Activated CD8-positive, alpha-beta memory T cell treated with anti-CD3 and anti-CD28 coated beads, Interleukin-2, amount 50 U/mL, for 24 hours (primary cell): ENCODE results near the gene ANKRD34C.
"Not testable (repeated sequence)": the region's sequence is repeated elsewhere in the genome, so short reads cannot be mapped to it uniquely, and the experiment has no call there.

Experiments used
- DNase-seq: peaks from one replicate; pipeline ENCODE4 v3.0.0-alpha.2; 2020; ENCODE audit errors: extremely low read depth

ANKRD34C gene

GRCh38 chr15:79310985-79311900 lies 28.7 kb downstream of the ANKRD34C start, which contains the start of gene TMED3:
Gene TMED3, plus strand, starts transcription at chr15:79311112. Its CDS starts 138 bp downstream, at chr15:79311250.
- peak; percentile 38 for DNase-seq

GRCh38 chr15:79311901-79312553 lies 29.5 kb downstream of the ANKRD34C start:
- DNase-seq: no peak

DNA sequence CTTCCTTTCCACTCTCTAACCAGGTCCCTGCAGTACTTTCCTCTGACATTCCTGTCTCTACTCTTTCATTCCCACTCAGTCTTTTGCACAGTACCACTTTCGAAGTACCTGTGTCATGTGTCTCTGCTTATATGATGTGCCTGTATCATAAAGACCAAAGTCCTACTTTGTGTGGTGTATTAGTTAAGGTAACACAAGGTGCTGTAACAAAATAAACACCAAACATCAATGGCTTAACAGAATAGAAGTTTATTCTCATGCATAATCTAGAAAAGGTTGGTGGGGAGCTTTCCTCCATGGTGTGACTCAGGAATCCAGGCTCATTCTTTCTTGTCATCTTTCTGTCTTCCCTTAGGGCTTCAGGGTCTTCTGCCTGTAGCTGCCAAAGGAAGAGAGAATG lies 31.7 kb downstream of the ANKRD34C start:
- DNase-seq: no peak

DNA sequence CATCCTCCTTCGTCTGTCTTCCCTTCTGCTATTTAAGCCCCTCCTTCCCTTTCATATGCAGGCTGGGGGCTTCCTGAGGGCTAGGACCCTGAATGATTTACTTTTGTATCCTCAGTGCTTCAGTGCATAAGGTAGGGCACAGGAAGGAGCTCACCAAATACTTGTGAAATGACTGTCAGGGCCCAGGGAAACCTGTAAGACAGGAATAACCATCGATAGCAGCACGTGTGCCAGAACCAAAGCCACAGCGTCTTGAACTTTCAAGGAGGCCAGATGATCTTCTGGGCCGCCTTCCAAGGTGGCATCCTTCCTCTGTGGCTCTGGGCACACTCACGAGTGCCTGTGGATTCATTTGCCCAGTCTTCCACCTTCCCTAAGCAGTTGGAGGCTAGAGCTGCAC lies 32.3 kb downstream of the ANKRD34C start:
- no peak for DNase-seq

DNA sequence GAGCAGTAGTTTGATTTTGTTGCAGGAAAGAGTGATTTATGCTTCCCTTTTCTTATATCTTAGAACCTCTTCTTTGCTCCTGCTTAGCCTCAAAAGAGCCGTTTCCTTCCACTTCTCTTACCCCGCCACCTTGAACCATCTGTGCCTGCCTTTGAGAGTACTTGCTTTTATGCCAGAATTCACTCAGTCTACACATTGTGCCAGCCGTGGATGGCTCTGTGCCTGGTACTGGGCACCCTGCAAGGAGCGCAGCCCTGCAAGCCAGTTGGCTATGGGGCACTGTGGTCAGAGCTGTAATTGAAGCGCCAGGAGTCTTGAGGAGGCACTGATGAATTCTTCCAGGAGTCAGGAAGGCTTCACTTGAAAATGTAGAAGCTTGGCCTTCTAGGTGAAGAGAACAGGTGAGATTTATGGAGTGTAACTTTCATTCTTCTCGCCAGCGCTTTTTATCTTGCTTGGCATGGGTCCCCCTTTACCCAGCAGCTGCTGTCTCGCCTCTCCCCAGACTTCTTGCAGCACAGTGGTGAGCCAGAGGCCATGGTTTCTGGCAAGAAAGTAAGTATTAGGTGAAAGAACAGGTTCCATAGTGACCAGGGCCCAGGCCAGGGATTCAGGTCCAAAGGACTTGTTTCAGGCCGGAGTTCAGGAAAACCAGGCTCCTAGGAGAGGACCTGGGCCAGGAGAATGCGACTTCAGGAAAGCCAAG lies 33.3 kb downstream of the ANKRD34C start:
- no peak for DNase-seq

DNA sequence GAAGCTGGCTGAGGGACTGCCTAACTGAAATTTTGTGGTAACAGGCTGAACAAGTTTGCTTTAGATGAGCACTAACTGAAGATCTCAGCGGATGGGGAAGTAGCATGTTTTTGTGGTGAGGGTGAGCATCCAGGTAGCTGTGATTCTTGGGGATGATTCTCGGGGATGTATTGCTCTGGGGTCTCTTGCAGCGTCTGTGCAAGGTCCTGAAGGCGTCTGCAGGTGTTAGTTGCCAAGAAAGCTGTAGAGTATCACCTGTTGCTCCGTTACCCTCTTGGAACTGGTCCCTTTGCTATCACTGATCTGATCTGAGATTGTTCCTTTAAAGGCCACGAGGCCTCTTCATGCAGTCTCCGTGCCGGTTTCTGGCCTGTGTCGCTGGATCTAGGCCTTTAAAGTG lies 34.3 kb downstream of the ANKRD34C start:
- no peak for DNase-seq

DNA sequence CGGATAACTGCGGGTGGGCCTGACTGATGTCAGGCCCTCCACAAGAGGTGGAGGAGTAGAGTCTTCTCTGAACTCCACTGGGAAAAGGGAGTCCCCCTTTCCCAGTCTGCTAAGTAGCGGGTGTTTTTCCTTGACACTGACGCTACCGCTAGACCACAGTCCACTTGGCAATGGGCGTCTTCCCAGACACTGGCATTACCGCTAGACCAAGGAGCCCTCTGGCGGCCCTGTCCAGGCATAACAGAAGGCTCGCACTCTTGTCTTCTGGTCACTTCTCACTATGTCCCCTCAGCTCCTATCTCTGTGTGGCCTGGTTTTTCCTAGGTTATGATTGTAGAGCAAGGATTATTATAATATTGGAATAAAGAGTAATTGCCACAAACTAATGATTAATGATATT lies 37.5 kb downstream of the ANKRD34C start:
- not testable (repeated sequence) for DNase-seq

GRCh38 chr15:79321876-79322275 lies 39.4 kb downstream of the ANKRD34C start:
- no peak for DNase-seq

- no peak for DNase-seq
Observed at GRCh38 chr15:79322306-79322705, 39.8 kb downstream of the ANKRD34C start.

DNA sequence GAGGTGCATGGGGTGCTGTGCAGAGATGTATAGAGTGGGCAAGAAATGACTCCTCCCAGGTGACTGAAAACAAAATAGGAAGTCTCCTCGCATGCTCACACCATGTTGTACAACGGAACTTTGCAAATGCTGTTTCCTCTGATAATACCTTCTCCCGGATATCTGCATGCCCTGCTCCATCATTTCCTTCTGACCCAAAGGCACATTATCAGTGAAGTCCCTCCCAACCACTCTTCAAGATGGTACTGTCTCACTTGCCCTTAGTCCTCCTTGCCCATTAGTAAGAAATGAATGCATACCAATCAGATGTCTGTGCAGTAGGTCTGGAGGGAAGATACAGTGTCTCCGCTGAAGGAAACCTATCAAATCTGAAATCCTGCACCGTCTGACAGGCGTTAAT lies 40.4 kb downstream of the ANKRD34C start:
- no peak for DNase-seq

DNA sequence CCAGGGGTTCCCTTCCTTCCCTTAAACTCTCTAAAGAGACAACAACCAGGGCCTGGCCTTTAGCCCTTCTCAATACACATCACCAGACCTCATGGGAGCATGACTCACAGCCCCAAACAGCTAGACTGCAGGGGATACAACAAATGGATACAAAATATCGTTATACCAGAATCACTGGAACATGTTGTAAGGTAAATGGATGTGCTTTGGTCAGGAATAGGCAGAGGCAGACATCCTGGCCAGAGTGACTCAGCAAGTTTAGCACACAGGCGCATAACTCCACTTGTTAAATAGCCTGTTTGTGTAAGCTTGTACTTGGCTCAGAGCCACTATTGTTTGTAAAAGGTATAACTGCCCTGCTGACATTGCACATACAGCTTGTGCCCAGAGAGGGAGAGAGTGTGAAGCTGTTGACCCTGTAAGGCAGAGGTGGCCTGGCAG lies 46.7 kb downstream of the ANKRD34C start:
- no peak for DNase-seq
